ENCODE measurements around the gene AGPS.

- TF ChIP-seq EZH2 (IDR thresholded peaks at IDR 0.05) (no peak), POLR2AphosphoS5 (IDR thresholded peaks at IDR 0.05; ENCODE audit: borderline replicate concordance, low read depth, low read length) (no peak)
These were observed 79.4 kb downstream of the AGPS start for GRCh38 chr2:177471990-177472389.
